ENCODE measurements around the gene SLIT3.

- TF ChIP-seq POLR2AphosphoS5 (IDR thresholded peaks at IDR 0.05; ENCODE audit: insufficient read depth in 1 of 2, low read depth in 1 of 2): no peak
- TF ChIP-seq POLR2A (IDR thresholded peaks at IDR 0.05): no peak
Measured at GRCh38 chr5:169341556-169341955, 40.6 kb upstream of the SLIT3 start.
